HL-60 (cell line): ENCODE results near the gene ABCF2.

Source experiments
- CTCF ChIP-seq: IDR thresholded peaks from one replicate; pipeline ENCODE4 v1.5.1; 2011; ENCODE audit warnings: low read length, control low read depth, inconsistent platforms; ENCODE audit not compliant: insufficient read depth
- POLR2AphosphoS5 ChIP-seq: IDR thresholded peaks from 2 replicates; pipeline ENCODE4 v1.6.1; 2012; ENCODE audit warnings: low read depth

DNA sequence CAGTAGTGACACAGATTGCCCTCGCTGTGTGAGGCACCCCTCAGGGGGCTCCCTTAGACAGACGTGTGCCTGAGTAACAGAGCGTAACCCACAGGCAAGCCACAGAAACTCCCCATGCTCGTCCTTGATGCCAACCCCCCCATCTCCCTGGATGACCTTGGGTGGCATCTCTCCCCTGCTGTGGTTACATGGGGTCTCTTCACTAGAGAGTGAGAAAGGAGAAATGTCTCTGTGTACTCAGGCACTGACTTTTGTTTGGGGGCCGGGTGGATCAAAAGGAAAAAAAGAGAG, 38.8 kb downstream of the ABCF2 start:
- TF ChIP-seq POLR2AphosphoS5 (no peak), CTCF (no peak)
